Measurements from ENCODE around the gene CTPS2. TPM values are rescaled to one million over a fixed set of nuclear protein-coding genes. Genes with fewer than 3 reads are reported as not detected.
"Not testable (repeated sequence)": the region's sequence is repeated elsewhere in the genome, so short reads cannot be mapped to it uniquely, and the experiment has no call there.

CTPS2 gene
- total RNA-seq, 1 experiment from 2014 or later: 18.9 TPM

DNA sequence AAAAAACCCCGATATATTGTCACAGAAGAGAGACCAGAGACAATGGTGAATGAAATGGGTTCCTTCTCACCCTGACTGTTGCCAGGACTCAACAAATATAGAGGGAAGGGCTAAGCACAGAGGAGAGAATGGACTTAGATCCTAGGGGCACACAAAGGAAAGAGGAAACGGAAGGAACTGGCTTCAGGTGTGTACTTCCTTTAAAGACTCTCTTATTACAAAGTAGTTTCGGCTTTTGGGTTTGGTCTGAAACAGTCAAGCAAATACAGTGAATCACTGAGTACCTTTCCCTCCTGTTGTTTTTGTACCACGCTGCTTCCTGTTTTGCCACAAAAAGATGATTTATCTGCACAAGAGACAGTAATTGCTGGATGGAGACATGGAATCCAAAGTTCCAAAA is 108.6 kb downstream of the CTPS2 start:
- H3K9me2 ChIP-seq (replicated peaks; ENCODE audit: insufficient read depth, low read length): no peaks in the 10 kb centered on the region
- H3K36me3 ChIP-seq (ENCODE audit: insufficient read depth, low read length): no peaks in the 10 kb centered on the region
- DNase-seq: no peak
- H3K9ac ChIP-seq (ENCODE audit: low read length): no peak overlapping the region
- no peak overlapping the region for H3K27ac ChIP-seq (ENCODE audit: low read length)
- H3K27me3 ChIP-seq (ENCODE audit: low read length): no peaks in the 10 kb centered on the region
- H3K4me3 ChIP-seq (ENCODE audit: low read length): no peak overlapping the region
- H4K20me1 ChIP-seq (ENCODE audit: insufficient read depth, low read depth, low read length): no peaks in the 10 kb centered on the region
- H3K79me2 ChIP-seq (ENCODE audit: low read length): no peaks in the 10 kb centered on the region
- no peak overlapping the region for H3K4me2 ChIP-seq (ENCODE audit: low read depth, low read length, poor library complexity, severe bottlenecking)
- no peak overlapping the region for H2AFZ ChIP-seq (ENCODE audit: low read length)
- H3K9me3 ChIP-seq (ENCODE audit: low read length): no peaks in the 10 kb centered on the region
- no peaks in the 10 kb centered on the region for H3K4me1 ChIP-seq (ENCODE audit: low read length)

- H3K79me2 ChIP-seq (ENCODE audit: low read length); H3K27me3 ChIP-seq (ENCODE audit: low read length); H3K4me2 ChIP-seq (ENCODE audit: low read depth, low read length, poor library complexity, severe bottlenecking); H3K36me3 ChIP-seq (ENCODE audit: insufficient read depth, low read length); H4K20me1 ChIP-seq (ENCODE audit: insufficient read depth, low read depth, low read length); H3K9me2 ChIP-seq (replicated peaks; ENCODE audit: insufficient read depth, low read length); H3K4me3 ChIP-seq (ENCODE audit: low read length); H3K27ac ChIP-seq (ENCODE audit: low read length); H2AFZ ChIP-seq (ENCODE audit: low read length); H3K9ac ChIP-seq (ENCODE audit: low read length); DNase-seq; H3K9me3 ChIP-seq (ENCODE audit: low read length); H3K4me1 ChIP-seq (ENCODE audit: low read length): not testable (repeated sequence)
Measured at GRCh38 chrX:16603235-16603634, 109.2 kb downstream of the CTPS2 start.

GRCh38 chrX:16601885-16602284 is 110.6 kb downstream of the CTPS2 start:
- Histone ChIP-seq H3K9me3 (ENCODE audit: low read length) (no peaks in the 10 kb centered on the region), H3K4me3 (ENCODE audit: low read length) (no peak overlapping the region), H3K4me1 (ENCODE audit: low read length) (no peaks in the 10 kb centered on the region), H3K9ac (ENCODE audit: low read length) (no peak overlapping the region), H3K79me2 (ENCODE audit: low read length) (no peaks in the 10 kb centered on the region), H3K4me2 (ENCODE audit: low read depth, low read length, poor library complexity, severe bottlenecking) (no peak overlapping the region), H4K20me1 (ENCODE audit: insufficient read depth, low read depth, low read length) (no peaks in the 10 kb centered on the region), H3K27me3 (ENCODE audit: low read length) (no peaks in the 10 kb centered on the region), H2AFZ (ENCODE audit: low read length) (no peak overlapping the region), H3K27ac (ENCODE audit: low read length) (no peak overlapping the region), H3K9me2 (replicated peaks; ENCODE audit: insufficient read depth, low read length) (no peaks in the 10 kb centered on the region), H3K36me3 (ENCODE audit: insufficient read depth, low read length) (no peaks in the 10 kb centered on the region)
- no peak for DNase-seq

DNA sequence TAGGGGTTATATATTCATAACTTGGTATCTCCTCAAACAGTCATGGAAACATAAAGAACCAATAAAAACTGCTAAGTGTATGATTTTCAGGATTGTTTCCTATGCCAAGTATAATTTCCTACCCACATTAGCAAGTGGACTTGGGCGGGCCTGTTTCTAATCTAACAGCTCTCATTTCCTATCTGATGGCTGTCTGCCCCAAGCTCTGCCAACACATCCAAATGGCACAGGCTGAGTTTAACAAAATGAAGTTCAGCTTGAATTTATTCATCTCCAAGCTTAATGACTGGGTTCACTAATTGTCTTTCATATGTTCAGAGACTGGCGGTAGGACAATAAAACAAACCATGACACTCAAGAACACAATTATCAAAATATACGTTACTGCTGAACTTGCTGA is 118.0 kb downstream of the CTPS2 start:
- no peaks in the 10 kb centered on the region for H3K79me2 ChIP-seq (ENCODE audit: low read length)
- H3K9ac ChIP-seq (ENCODE audit: low read length): no peak overlapping the region
- H3K4me3 ChIP-seq (ENCODE audit: low read length): no peak overlapping the region
- H3K27ac ChIP-seq (ENCODE audit: low read length): no peak overlapping the region
- H2AFZ ChIP-seq (ENCODE audit: low read length): no peak overlapping the region
- no peaks in the 10 kb centered on the region for H3K36me3 ChIP-seq (ENCODE audit: insufficient read depth, low read length)
- no peaks in the 10 kb centered on the region for H3K9me2 ChIP-seq (replicated peaks; ENCODE audit: insufficient read depth, low read length)
- no peaks in the 10 kb centered on the region for H4K20me1 ChIP-seq (ENCODE audit: insufficient read depth, low read depth, low read length)
- no peak overlapping the region for H3K4me2 ChIP-seq (ENCODE audit: low read depth, low read length, poor library complexity, severe bottlenecking)
- H3K9me3 ChIP-seq (ENCODE audit: low read length): no peaks in the 10 kb centered on the region
- DNase-seq: no peak
- no peaks in the 10 kb centered on the region for H3K4me1 ChIP-seq (ENCODE audit: low read length)
- H3K27me3 ChIP-seq (ENCODE audit: low read length): no peaks in the 10 kb centered on the region

DNA sequence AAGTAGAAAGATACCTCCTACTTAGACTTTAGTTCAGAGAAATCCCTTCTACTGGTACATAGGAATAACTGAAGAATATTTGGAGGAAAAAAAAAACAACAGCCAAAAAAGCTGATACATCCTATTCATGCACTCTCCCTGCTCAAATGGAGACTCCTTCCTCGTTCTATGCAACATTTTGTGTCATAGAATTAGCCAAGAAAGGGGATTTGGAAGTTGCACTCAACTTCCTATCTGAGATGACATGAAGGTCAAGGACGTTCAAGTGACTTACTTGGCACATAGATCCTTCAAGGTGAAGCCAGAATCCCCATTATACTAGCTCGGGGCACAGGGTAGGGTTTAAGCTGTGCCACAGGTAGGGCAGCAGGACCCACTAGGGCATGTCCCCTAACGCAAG is 118.7 kb downstream of the CTPS2 start:
- H3K9ac ChIP-seq (ENCODE audit: low read length): no peak overlapping the region
- no peak overlapping the region for H3K4me2 ChIP-seq (ENCODE audit: low read depth, low read length, poor library complexity, severe bottlenecking)
- no peaks in the 10 kb centered on the region for H3K9me2 ChIP-seq (replicated peaks; ENCODE audit: insufficient read depth, low read length)
- no peak for DNase-seq
- no peaks in the 10 kb centered on the region for H3K36me3 ChIP-seq (ENCODE audit: insufficient read depth, low read length)
- no peaks in the 10 kb centered on the region for H3K27me3 ChIP-seq (ENCODE audit: low read length)
- no peaks in the 10 kb centered on the region for H3K9me3 ChIP-seq (ENCODE audit: low read length)
- no peak overlapping the region for H3K4me3 ChIP-seq (ENCODE audit: low read length)
- H4K20me1 ChIP-seq (ENCODE audit: insufficient read depth, low read depth, low read length): no peaks in the 10 kb centered on the region
- H2AFZ ChIP-seq (ENCODE audit: low read length): no peak overlapping the region
- no peaks in the 10 kb centered on the region for H3K4me1 ChIP-seq (ENCODE audit: low read length)
- no peak overlapping the region for H3K27ac ChIP-seq (ENCODE audit: low read length)
- H3K79me2 ChIP-seq (ENCODE audit: low read length): no peaks in the 10 kb centered on the region

DNA sequence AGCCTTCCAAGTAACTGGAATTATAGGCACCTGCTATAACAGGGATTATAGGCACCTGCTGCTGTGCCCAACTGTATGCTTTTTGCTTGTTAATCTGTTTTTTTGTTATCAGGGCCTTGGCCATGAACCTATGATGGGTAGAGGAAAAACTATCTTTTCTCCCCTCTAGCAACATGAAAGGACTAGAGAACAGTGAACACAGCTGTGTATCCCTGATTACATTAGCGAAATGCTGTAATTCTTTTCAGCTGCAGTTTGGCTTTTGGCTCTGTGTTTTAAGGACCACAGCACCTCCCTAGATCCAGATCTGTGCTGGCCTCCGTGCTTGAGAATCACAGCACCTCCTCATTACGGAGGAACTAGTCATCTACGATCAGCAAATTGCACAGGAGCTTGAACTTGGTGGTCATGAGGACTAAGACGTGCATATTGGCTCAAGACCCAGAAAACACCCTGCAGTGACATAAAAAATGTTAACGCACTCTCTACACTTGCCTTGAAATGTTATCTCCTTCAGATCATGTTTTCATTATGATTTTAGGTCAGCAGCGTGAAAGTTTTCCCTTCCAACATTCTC is 120.2 kb downstream of the CTPS2 start:
- no peaks in the 10 kb centered on the region for H3K9me2 ChIP-seq (replicated peaks; ENCODE audit: insufficient read depth, low read length)
- no peaks in the 10 kb centered on the region for H3K4me1 ChIP-seq (ENCODE audit: low read length)
- no peak overlapping the region for H3K4me3 ChIP-seq (ENCODE audit: low read length)
- no peak overlapping the region for H3K4me2 ChIP-seq (ENCODE audit: low read depth, low read length, poor library complexity, severe bottlenecking)
- DNase-seq: no peak
- H3K9ac ChIP-seq (ENCODE audit: low read length): no peak overlapping the region
- no peaks in the 10 kb centered on the region for H3K9me3 ChIP-seq (ENCODE audit: low read length)
- H3K27ac ChIP-seq (ENCODE audit: low read length): no peak overlapping the region
- H3K27me3 ChIP-seq (ENCODE audit: low read length): no peaks in the 10 kb centered on the region
- H2AFZ ChIP-seq (ENCODE audit: low read length): no peak overlapping the region
- no peaks in the 10 kb centered on the region for H4K20me1 ChIP-seq (ENCODE audit: insufficient read depth, low read depth, low read length)
- H3K36me3 ChIP-seq (ENCODE audit: insufficient read depth, low read length): no peaks in the 10 kb centered on the region
- no peaks in the 10 kb centered on the region for H3K79me2 ChIP-seq (ENCODE audit: low read length)

DNA sequence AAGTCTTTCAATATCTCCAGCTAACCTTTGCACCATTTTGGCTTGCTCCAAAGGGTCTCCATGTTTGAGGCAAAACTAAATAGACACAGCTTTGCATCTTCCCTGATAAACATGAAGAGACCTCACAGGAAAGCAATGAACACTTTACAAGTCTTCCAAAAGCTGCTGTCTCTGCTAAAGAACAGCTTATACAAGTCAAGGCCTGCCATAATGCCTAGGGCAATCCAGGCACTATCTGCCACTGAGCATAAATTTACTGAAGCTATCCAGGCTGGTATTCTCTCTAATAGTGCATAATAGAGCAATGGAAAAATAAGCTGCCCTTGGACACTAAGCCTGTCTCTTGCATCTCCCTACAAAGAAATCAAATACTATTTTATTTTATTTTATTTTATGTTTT is 122.6 kb downstream of the CTPS2 start:
- Histone ChIP-seq H3K27me3 (ENCODE audit: low read length) (no peaks in the 10 kb centered on the region), H4K20me1 (ENCODE audit: insufficient read depth, low read depth, low read length) (no peaks in the 10 kb centered on the region), H3K4me3 (ENCODE audit: low read length) (no peak overlapping the region)

GRCh38 chrX:16589211-16589610 is 123.3 kb downstream of the CTPS2 start:
- H3K4me3 ChIP-seq (ENCODE audit: low read length): no peak overlapping the region
- H3K79me2 ChIP-seq (ENCODE audit: low read length): no peaks in the 10 kb centered on the region
- DNase-seq: no peak
- no peak overlapping the region for H3K27ac ChIP-seq (ENCODE audit: low read length)
- H4K20me1 ChIP-seq (ENCODE audit: insufficient read depth, low read depth, low read length): no peaks in the 10 kb centered on the region
- H3K4me1 ChIP-seq (ENCODE audit: low read length): no peaks in the 10 kb centered on the region
- no peaks in the 10 kb centered on the region for H3K9me3 ChIP-seq (ENCODE audit: low read length)
- H2AFZ ChIP-seq (ENCODE audit: low read length): no peak overlapping the region
- no peaks in the 10 kb centered on the region for H3K9me2 ChIP-seq (replicated peaks; ENCODE audit: insufficient read depth, low read length)
- no peaks in the 10 kb centered on the region for H3K27me3 ChIP-seq (ENCODE audit: low read length)
- no peaks in the 10 kb centered on the region for H3K36me3 ChIP-seq (ENCODE audit: insufficient read depth, low read length)
- H3K9ac ChIP-seq (ENCODE audit: low read length): no peak overlapping the region
- no peak overlapping the region for H3K4me2 ChIP-seq (ENCODE audit: low read depth, low read length, poor library complexity, severe bottlenecking)

More for the DNA sequence above, 122.6 kb downstream of the CTPS2 start:
- Histone ChIP-seq H3K27ac (ENCODE audit: low read length) (no peak overlapping the region), H3K4me2 (ENCODE audit: low read depth, low read length, poor library complexity, severe bottlenecking) (no peak overlapping the region), H3K9ac (ENCODE audit: low read length) (no peak overlapping the region), H3K36me3 (ENCODE audit: insufficient read depth, low read length) (no peaks in the 10 kb centered on the region), H3K9me3 (ENCODE audit: low read length) (no peaks in the 10 kb centered on the region), H3K9me2 (replicated peaks; ENCODE audit: insufficient read depth, low read length) (no peaks in the 10 kb centered on the region), H2AFZ (ENCODE audit: low read length) (no peak overlapping the region), H3K79me2 (ENCODE audit: low read length) (no peaks in the 10 kb centered on the region), H3K4me1 (ENCODE audit: low read length) (no peaks in the 10 kb centered on the region)
- no peak for DNase-seq

DNA sequence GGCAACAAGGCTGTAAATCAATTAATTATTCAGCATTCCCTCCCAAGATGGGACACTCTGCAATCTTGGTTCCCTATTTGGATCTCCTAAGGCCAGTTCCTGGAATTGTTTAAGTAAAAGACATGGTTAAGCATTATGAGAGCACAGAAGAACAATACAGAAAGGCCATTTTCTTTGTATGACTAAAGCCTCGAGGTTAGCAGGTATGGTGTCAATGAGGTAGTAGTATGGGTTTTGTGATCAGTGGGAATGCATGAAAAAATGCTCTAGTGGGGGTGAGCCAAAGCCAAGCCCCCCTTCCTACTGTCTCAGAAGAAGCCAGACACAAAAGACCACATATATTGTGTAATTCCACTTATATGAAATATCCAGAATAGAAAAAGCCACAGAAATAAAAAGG is 124.2 kb downstream of the CTPS2 start:
- H3K27me3 ChIP-seq (ENCODE audit: low read length): no peaks in the 10 kb centered on the region
- no peak for DNase-seq
- no peaks in the 10 kb centered on the region for H3K9me3 ChIP-seq (ENCODE audit: low read length)
- H3K9ac ChIP-seq (ENCODE audit: low read length): no peak overlapping the region
- no peaks in the 10 kb centered on the region for H4K20me1 ChIP-seq (ENCODE audit: insufficient read depth, low read depth, low read length)
- H3K4me3 ChIP-seq (ENCODE audit: low read length): no peak overlapping the region
- H3K4me2 ChIP-seq (ENCODE audit: low read depth, low read length, poor library complexity, severe bottlenecking): no peak overlapping the region
- H3K9me2 ChIP-seq (replicated peaks; ENCODE audit: insufficient read depth, low read length): no peaks in the 10 kb centered on the region
- H3K36me3 ChIP-seq (ENCODE audit: insufficient read depth, low read length): no peaks in the 10 kb centered on the region
- no peaks in the 10 kb centered on the region for H3K79me2 ChIP-seq (ENCODE audit: low read length)
- H3K4me1 ChIP-seq (ENCODE audit: low read length): no peaks in the 10 kb centered on the region
- H3K27ac ChIP-seq (ENCODE audit: low read length): no peak overlapping the region
- no peak overlapping the region for H2AFZ ChIP-seq (ENCODE audit: low read length)
